HEK293T (cell line): Measurements from ENCODE around the gene DEPP1.

Experiments used
- CTCF ChIA-PET: fragments of 350-600 bp; formaldehyde crosslinking; extraction: SDS; loops from one replicate; lab custom pipeline; 2021; ENCODE audit warnings: antibody characterized with exemption, inconsistent platforms; lab: Yijun Ruan, JAX
- POLR2A ChIA-PET: fragments of 350-600 bp; formaldehyde crosslinking; extraction: SDS; loops from one replicate; lab custom pipeline; 2020; ENCODE audit warnings: antibody characterized with exemption, inconsistent platforms; lab: Yijun Ruan, JAX
- DNase-seq: peaks from one replicate; pipeline ENCODE4 v3.0.0; 2012; ENCODE audit warnings: mixed read lengths; ENCODE audit errors: extremely low spot score
- ARNT ChIP-seq: fragments of 450-650 bp; IDR thresholded peaks from 2 replicates; pipeline ENCODE4 v1.6.1; 2017; ENCODE audit warnings: mild to moderate bottlenecking
- BHLHE40 ChIP-seq: fragments of 450-650 bp; IDR thresholded peaks from 2 replicates; pipeline ENCODE4 v1.6.1; 2016; ENCODE audit warnings: mild to moderate bottlenecking, moderate library complexity, borderline replicate concordance
- CTBP1 ChIP-seq: fragments of 450-650 bp; IDR thresholded peaks from 2 replicates; pipeline ENCODE4 v1.6.1; 2016; ENCODE audit warnings: borderline replicate concordance
- ELF4 ChIP-seq: fragments of 450-650 bp; IDR thresholded peaks from 2 replicates; pipeline ENCODE4 v1.6.1; 2017; ENCODE audit warnings: antibody characterized with exemption
- FOXA1 ChIP-seq: fragments of 450-650 bp; IDR thresholded peaks from 2 replicates; pipeline ENCODE4 v1.6.1; 2016; ENCODE audit warnings: mild to moderate bottlenecking
- FOXK2 ChIP-seq: fragments of 450-650 bp; IDR thresholded peaks from 2 replicates; pipeline ENCODE4 v1.6.1; 2016; ENCODE audit warnings: mild to moderate bottlenecking
- FOXM1 ChIP-seq: fragments of 450-650 bp; IDR thresholded peaks from 2 replicates; pipeline ENCODE4 v1.6.1; 2017; ENCODE audit warnings: mild to moderate bottlenecking, borderline replicate concordance
- HDGF ChIP-seq: fragments of 450-650 bp; IDR thresholded peaks from 2 replicates; pipeline ENCODE4 v1.6.1; 2017; ENCODE audit warnings: antibody characterized with exemption, borderline replicate concordance
- L3MBTL2 ChIP-seq: fragments of 450-650 bp; conservative IDR thresholded peaks from 2 replicates; pipeline ENCODE4 v1.6.1; 2016; ENCODE audit warnings: mild to moderate bottlenecking
- LEF1 ChIP-seq: fragments of 450-650 bp; IDR thresholded peaks from 2 replicates; pipeline ENCODE4 v1.6.1; 2017; ENCODE audit warnings: mild to moderate bottlenecking, borderline replicate concordance
- NFRKB ChIP-seq: fragments of 450-650 bp; IDR thresholded peaks from 2 replicates; pipeline ENCODE4 v1.6.1; 2016; ENCODE audit warnings: mild to moderate bottlenecking, moderate library complexity
- SP1 ChIP-seq: fragments of 450-650 bp; IDR thresholded peaks from 2 replicates; pipeline ENCODE4 v1.6.1; 2017
- SUZ12 ChIP-seq: fragments of 450-650 bp; IDR thresholded peaks from 2 replicates; pipeline ENCODE4 v1.6.1; 2016; ENCODE audit warnings: mild to moderate bottlenecking
- TARDBP ChIP-seq: fragments of 450-650 bp; IDR thresholded peaks from 2 replicates; pipeline ENCODE4 v1.6.1; 2016
- ZNF384 ChIP-seq: fragments of 450-650 bp; IDR thresholded peaks from 2 replicates; pipeline ENCODE4 v1.6.1; 2016
- TF ChIP-seq, protein P1 (sequence below): fragments of 450-650 bp; IDR thresholded peaks from 2 replicates; pipeline ENCODE4 v1.6.1; 2016

The DEPP1 gene

DNA sequence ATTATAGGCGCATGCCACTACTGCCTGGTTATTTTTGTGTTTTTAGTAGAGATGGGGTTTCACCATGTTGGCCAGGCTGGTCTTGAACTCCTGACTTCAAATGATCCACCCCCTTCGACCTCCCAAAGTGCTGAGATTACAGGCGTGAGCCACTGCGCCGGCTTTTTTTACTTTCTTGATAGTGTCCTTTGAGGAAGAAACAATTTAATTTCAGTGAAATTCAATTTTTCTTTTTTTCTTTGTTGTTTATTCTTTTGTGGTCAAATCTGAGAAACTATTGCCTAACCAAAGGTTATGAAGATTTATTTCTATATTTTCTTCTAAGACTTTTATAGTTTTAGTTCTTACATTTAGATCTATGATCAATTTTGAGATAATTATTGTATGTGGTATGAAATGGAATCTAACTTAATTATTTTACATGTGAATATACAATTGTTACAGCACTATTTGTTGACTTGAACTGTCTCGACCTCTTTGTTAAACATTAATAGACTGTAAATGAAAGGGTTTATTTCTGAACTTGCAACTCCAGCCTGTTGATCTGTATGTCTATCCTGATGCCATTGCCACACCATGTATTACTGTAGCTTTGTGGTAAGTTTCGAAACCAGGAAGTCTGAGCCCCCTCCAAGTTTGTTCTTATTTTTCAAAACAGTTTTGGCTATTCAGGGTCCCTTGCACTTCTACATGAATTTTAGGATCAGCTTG, 38.8 kb downstream of the DEPP1 start:
- CTCF ChIA-PET: no interaction called here
- POLR2A ChIA-PET: no interaction called here
- TF ChIP-seq ARNT: no peak
- DNase-seq: no peak

DNA sequence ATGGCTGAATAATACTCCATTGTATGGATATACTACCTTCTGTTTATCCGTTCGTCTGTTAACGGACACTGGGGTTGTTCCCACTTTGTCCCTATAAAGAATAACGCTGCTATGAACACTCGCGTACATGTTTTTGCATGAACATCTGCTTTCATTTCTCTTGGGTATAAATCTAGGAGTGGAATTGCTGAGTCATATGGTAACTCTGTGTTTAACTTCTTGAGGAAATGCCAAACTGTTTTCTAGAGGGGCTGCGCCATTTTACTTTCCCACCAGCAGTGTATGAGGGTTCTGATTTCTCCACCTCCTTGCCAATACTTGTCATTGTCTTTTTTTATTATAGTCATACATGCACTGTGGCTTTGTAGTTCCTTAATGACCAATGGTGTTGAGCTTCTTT, 39.7 kb downstream of the DEPP1 start:
- POLR2A ChIA-PET: no interaction called here
- CTCF ChIA-PET: no interaction called here
- no peak for DNase-seq
- TF ChIP-seq FOXA1: no peak
- TF ChIP-seq FOXK2: no peak
- no peak for TF ChIP-seq CTBP1
- no peak for TF ChIP-seq BHLHE40
- no peak for TF ChIP-seq ZNF384
- no peak for TF ChIP-seq HDGF
- TF ChIP-seq SUZ12: no peak
- TF ChIP-seq ARNT: no peak
- no peak for TF ChIP-seq LEF1
- no peak for TF ChIP-seq NFRKB
- no peak for TF ChIP-seq L3MBTL2

DNA sequence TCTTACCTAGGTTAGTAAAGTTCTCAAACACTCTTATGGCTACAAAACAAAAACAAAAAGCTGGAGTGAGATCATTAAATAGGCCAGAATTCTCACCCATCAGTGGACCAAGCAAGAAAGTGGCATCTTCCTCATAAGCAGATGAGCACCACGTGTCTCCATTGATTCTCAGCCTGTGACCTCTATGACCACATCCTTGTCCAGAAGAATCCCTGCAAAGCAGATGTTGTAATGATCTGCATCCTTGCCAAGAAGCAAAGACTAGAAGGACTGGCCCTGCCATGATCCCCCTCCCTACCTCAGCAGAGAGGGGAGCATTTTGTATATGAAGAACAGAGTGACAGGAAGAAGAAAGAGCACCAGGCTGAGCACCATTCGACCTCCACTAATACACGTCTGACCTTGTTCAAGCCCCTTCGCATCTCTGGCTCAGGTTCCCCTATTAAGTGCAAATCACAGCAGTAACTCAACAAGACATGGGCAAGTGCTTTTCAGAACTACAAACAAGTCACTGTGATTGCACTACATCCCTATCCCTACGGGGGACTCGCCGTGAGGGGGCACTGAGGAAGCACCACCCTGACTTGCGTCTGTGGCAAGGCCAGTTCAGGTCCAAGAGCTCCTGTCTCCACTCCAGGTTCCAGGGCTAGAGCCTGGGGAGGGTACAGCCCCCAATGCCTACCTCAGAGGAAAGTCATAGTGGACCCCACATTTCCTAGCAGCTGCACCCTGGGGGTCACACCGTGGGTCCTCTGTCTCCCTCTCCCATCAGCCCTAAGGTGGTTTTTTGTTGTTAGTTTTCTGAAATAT, 41.2 kb downstream of the DEPP1 start:
- ChIA-PET POLR2A (no interaction called here), CTCF (no interaction called here)
- DNase-seq: no peak

DNA sequence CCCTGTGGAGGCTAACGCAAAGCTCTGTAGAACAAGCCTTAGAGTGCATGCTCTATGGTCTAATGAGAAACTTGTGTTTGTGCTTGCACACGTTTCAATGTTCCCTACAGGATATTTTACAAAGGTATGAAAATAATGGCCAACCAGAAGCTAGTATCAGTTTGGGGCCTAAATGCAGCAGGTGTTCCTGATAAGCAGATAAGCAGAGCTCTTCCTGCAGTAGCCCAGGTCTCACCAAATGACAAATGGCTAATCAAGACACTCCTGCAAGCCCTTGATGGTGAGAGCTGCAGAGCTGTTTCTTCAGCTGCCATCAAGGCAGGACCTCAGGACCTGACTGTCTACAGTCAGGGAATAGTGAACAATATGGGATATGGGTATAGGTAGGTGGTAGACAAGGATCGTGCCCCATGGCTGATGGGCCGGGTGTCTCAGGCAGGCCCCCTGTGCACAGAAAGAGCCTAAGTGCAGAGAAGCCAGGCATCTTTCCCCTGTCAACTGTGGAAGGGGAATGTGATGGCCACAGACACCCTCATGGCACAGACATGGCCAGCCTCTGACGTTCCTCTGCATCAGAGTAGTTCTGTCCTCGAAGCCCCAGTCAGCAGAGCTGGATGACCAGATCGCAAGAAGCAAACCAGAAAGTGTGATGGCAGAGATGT, 42.2 kb downstream of the DEPP1 start:
- no peak for DNase-seq
- ChIA-PET POLR2A (no interaction called here), CTCF (no interaction called here)
- no peak for TF ChIP-seq BHLHE40
- TF ChIP-seq FOXM1: no peak
- no peak for TF ChIP-seq SP1
- no peak for TF ChIP-seq LEF1

More for the DNA sequence above, 41.2 kb downstream of the DEPP1 start:
- no peak for TF ChIP-seq L3MBTL2
- no peak for TF ChIP-seq CTBP1
- no peak for TF ChIP-seq BHLHE40

DNA sequence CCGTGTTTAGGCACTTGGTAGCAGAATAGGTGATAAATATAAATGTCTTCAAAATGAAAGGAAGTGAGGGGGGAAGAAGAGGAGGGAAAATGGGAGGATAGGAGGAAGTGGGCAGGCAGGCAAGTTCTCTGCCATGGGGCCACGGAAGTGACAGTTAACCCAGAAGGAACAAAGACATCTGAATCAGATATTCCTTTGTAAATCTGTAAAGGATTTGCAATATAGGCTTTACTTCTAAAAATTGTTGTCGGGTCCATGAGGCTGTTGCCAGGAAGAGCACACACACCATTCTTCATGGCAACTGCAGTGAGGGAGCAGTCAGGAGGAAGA, 42.7 kb downstream of the DEPP1 start:
- DNase-seq: no peak
- TF ChIP-seq FOXM1 (no peak), ZNF384 (no peak), HDGF (no peak), NFRKB (no peak), SUZ12 (no peak), LEF1 (no peak), ELF4 (no peak), ARNT (no peak), SP1 (no peak), L3MBTL2 (no peak), CTBP1 (no peak), TARDBP (no peak), BHLHE40 (no peak)
- POLR2A ChIA-PET: no interaction called here
- CTCF ChIA-PET: no interaction called here

DNA sequence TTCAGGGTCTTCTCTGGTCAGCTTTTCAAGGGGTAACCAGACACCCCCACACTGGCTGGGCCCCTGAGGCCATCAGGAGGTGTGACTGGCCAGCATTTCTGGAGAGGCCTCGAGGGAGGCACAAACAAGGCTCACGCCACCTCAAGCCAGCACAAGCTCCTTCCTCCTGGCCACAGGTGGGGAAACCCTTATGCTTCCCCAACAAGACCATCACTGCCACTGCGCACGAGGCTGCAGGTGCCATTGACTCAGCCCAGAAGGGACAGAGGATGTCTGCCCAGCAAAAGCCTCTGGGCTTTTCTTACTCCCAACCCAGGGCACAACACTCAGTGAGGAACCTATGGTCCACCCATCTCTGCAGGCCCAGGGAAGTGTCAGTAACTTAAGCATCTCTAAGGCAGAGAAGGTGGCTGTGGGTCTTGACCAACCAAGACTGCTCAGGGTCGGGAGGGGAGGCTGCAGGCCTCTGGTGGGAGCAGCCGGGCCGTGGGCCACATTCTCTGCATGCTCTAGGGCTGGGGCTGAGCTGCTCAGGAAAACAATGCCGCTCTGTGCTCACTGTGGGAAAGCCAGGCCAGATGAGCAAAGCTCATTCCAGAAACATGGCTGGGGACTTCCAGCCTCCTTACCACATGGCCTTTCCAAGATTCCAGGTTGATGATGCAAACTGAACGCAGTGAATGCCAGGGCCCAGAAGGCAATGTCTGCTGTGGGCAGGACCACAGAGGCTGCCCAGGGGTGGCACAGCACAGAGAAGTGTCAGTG, 43.2 kb downstream of the DEPP1 start:
- TF ChIP-seq FOXK2 (no peak), FOXA1 (no peak), HDGF (no peak), TARDBP (no peak), L3MBTL2 (no peak), FOXM1 (no peak), CTBP1 (no peak), SP1 (no peak), ZNF384 (no peak), ELF4 (no peak), ARNT (no peak), SUZ12 (no peak), LEF1 (no peak), BHLHE40 (no peak), NFRKB (no peak)
- TF ChIP-seq, protein P1, sequence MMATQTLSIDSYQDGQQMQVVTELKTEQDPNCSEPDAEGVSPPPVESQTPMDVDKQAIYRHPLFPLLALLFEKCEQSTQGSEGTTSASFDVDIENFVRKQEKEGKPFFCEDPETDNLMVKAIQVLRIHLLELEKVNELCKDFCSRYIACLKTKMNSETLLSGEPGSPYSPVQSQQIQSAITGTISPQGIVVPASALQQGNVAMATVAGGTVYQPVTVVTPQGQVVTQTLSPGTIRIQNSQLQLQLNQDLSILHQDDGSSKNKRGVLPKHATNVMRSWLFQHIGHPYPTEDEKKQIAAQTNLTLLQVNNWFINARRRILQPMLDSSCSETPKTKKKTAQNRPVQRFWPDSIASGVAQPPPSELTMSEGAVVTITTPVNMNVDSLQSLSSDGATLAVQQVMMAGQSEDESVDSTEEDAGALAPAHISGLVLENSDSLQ: no peak
- POLR2A ChIA-PET: interaction anchor here (1.2 kb wide), 1 partner anchor 44 kb away, joined by 3 read pairs; the partner anchor contains the start of gene DEPP1
- no peak for DNase-seq
- CTCF ChIA-PET: no interaction called here
